ENCODE data around the gene LMNTD1.
"Not testable (repeated sequence)": the region's sequence is repeated elsewhere in the genome, so short reads cannot be mapped to it uniquely, and the experiment has no call there.

LMNTD1 gene
- 0 reads per million in 3 donors for total RNA-seq

GRCh38 chr12:25553098-25553497, at the start of gene LMNTD1:
LMNTD1 (minus strand) TSS chr12:25553283; CDS start chr12:25552959, 324 bp downstream.
- no peak for DNase-seq
- Histone ChIP-seq H3K36me3 (ENCODE audit: control insufficient read depth, insufficient read depth, low read length) (no peaks in the 10 kb centered on the region), H3K27ac (ENCODE audit: insufficient read depth, low read length, poor library complexity, severe bottlenecking) (no peak within 1 kb of the TSS), H3K4me1 (ENCODE audit: control insufficient read depth, insufficient read depth, low read length, poor library complexity, severe bottlenecking) (no peaks in the 10 kb centered on the region), H3K27me3 (replicated peaks; ENCODE audit: control insufficient read depth, insufficient read depth, low read length, poor library complexity, severe bottlenecking) (no peaks in the 10 kb centered on the region), H3K9me3 (ENCODE audit: control insufficient read depth, low read length) (no peaks in the 10 kb centered on the region), H3K4me3 (ENCODE audit: insufficient read depth, low read depth, low read length, poor library complexity, severe bottlenecking) (no peak within 1 kb of the TSS)

- no peaks in the 10 kb centered on the region for H3K9me3 ChIP-seq (ENCODE audit: control insufficient read depth, low read length)
- H3K27me3 ChIP-seq (replicated peaks; ENCODE audit: control insufficient read depth, insufficient read depth, low read length, poor library complexity, severe bottlenecking), result no peaks in the 10 kb centered on the region
- no peaks in the 10 kb centered on the region for H3K36me3 ChIP-seq (ENCODE audit: control insufficient read depth, insufficient read depth, low read length)
- no peak overlapping the region for H3K4me3 ChIP-seq (ENCODE audit: insufficient read depth, low read depth, low read length, poor library complexity, severe bottlenecking)
- no peak for DNase-seq
- no peaks in the 10 kb centered on the region for H3K4me1 ChIP-seq (ENCODE audit: control insufficient read depth, insufficient read depth, low read length, poor library complexity, severe bottlenecking)
- H3K27ac ChIP-seq (ENCODE audit: insufficient read depth, low read length, poor library complexity, severe bottlenecking), result no peak overlapping the region
Observed at GRCh38 chr12:25598956-25599355, 45.9 kb upstream of the LMNTD1 start.

GRCh38 chr12:25595496-25595895, 42.4 kb upstream of the LMNTD1 start:
- not testable (repeated sequence) for H3K27me3 ChIP-seq (replicated peaks; ENCODE audit: control insufficient read depth, insufficient read depth, low read length, poor library complexity, severe bottlenecking); H3K9me3 ChIP-seq (ENCODE audit: control insufficient read depth, low read length); H3K36me3 ChIP-seq (ENCODE audit: control insufficient read depth, insufficient read depth, low read length); H3K4me1 ChIP-seq (ENCODE audit: control insufficient read depth, insufficient read depth, low read length, poor library complexity, severe bottlenecking); H3K27ac ChIP-seq (ENCODE audit: insufficient read depth, low read length, poor library complexity, severe bottlenecking); DNase-seq; H3K4me3 ChIP-seq (ENCODE audit: insufficient read depth, low read depth, low read length, poor library complexity, severe bottlenecking)

GRCh38 chr12:25594376-25594775, 41.3 kb upstream of the LMNTD1 start:
- no peaks in the 10 kb centered on the region for H3K36me3 ChIP-seq (ENCODE audit: control insufficient read depth, insufficient read depth, low read length)
- no peaks in the 10 kb centered on the region for H3K4me1 ChIP-seq (ENCODE audit: control insufficient read depth, insufficient read depth, low read length, poor library complexity, severe bottlenecking)
- H3K4me3 ChIP-seq (ENCODE audit: insufficient read depth, low read depth, low read length, poor library complexity, severe bottlenecking), result no peak overlapping the region
- no peak overlapping the region for H3K27ac ChIP-seq (ENCODE audit: insufficient read depth, low read length, poor library complexity, severe bottlenecking)
- no peaks in the 10 kb centered on the region for H3K27me3 ChIP-seq (replicated peaks; ENCODE audit: control insufficient read depth, insufficient read depth, low read length, poor library complexity, severe bottlenecking)
- no peak for DNase-seq
- H3K9me3 ChIP-seq (ENCODE audit: control insufficient read depth, low read length), result no peaks in the 10 kb centered on the region

GRCh38 chr12:25592725-25593495, 39.8 kb upstream of the LMNTD1 start:
- DNase-seq, result no peak
- Histone ChIP-seq H3K27me3 (replicated peaks; ENCODE audit: control insufficient read depth, insufficient read depth, low read length, poor library complexity, severe bottlenecking) (no peaks in the 10 kb centered on the region), H3K9me3 (ENCODE audit: control insufficient read depth, low read length) (no peaks in the 10 kb centered on the region), H3K36me3 (ENCODE audit: control insufficient read depth, insufficient read depth, low read length) (no peaks in the 10 kb centered on the region), H3K4me1 (ENCODE audit: control insufficient read depth, insufficient read depth, low read length, poor library complexity, severe bottlenecking) (no peaks in the 10 kb centered on the region), H3K4me3 (ENCODE audit: insufficient read depth, low read depth, low read length, poor library complexity, severe bottlenecking) (no peak overlapping the region), H3K27ac (ENCODE audit: insufficient read depth, low read length, poor library complexity, severe bottlenecking) (no peak overlapping the region)

- Histone ChIP-seq H3K9me3 (ENCODE audit: control insufficient read depth, low read length) (no peaks in the 10 kb centered on the region), H3K4me3 (ENCODE audit: insufficient read depth, low read depth, low read length, poor library complexity, severe bottlenecking) (no peak overlapping the region), H3K36me3 (ENCODE audit: control insufficient read depth, insufficient read depth, low read length) (no peaks in the 10 kb centered on the region), H3K27ac (ENCODE audit: insufficient read depth, low read length, poor library complexity, severe bottlenecking) (no peak overlapping the region), H3K27me3 (replicated peaks; ENCODE audit: control insufficient read depth, insufficient read depth, low read length, poor library complexity, severe bottlenecking) (no peaks in the 10 kb centered on the region), H3K4me1 (ENCODE audit: control insufficient read depth, insufficient read depth, low read length, poor library complexity, severe bottlenecking) (no peaks in the 10 kb centered on the region)
- no peak for DNase-seq
Observed at GRCh38 chr12:25591144-25591543, 38.1 kb upstream of the LMNTD1 start.

- DNase-seq, result no peak
- H3K27ac ChIP-seq (ENCODE audit: insufficient read depth, low read length, poor library complexity, severe bottlenecking), result no peak overlapping the region
Observed at GRCh38 chr12:25590011-25590721, 37.1 kb upstream of the LMNTD1 start.

GRCh38 chr12:25587346-25587745, 34.3 kb upstream of the LMNTD1 start:
- Histone ChIP-seq H3K4me1 (ENCODE audit: control insufficient read depth, insufficient read depth, low read length, poor library complexity, severe bottlenecking) (no peaks in the 10 kb centered on the region), H3K36me3 (ENCODE audit: control insufficient read depth, insufficient read depth, low read length) (no peaks in the 10 kb centered on the region), H3K9me3 (ENCODE audit: control insufficient read depth, low read length) (no peaks in the 10 kb centered on the region), H3K27me3 (replicated peaks; ENCODE audit: control insufficient read depth, insufficient read depth, low read length, poor library complexity, severe bottlenecking) (no peaks in the 10 kb centered on the region), H3K4me3 (ENCODE audit: insufficient read depth, low read depth, low read length, poor library complexity, severe bottlenecking) (no peak overlapping the region), H3K27ac (ENCODE audit: insufficient read depth, low read length, poor library complexity, severe bottlenecking) (no peak overlapping the region)
- no peak for DNase-seq

More at GRCh38 chr12:25590011-25590721, 37.1 kb upstream of the LMNTD1 start:
- Histone ChIP-seq H3K27me3 (replicated peaks; ENCODE audit: control insufficient read depth, insufficient read depth, low read length, poor library complexity, severe bottlenecking) (no peaks in the 10 kb centered on the region), H3K4me1 (ENCODE audit: control insufficient read depth, insufficient read depth, low read length, poor library complexity, severe bottlenecking) (no peaks in the 10 kb centered on the region), H3K9me3 (ENCODE audit: control insufficient read depth, low read length) (no peaks in the 10 kb centered on the region), H3K36me3 (ENCODE audit: control insufficient read depth, insufficient read depth, low read length) (no peaks in the 10 kb centered on the region), H3K4me3 (ENCODE audit: insufficient read depth, low read depth, low read length, poor library complexity, severe bottlenecking) (no peak overlapping the region)

GRCh38 chr12:25585662-25586061, 32.6 kb upstream of the LMNTD1 start:
- Histone ChIP-seq H3K27me3 (replicated peaks; ENCODE audit: control insufficient read depth, insufficient read depth, low read length, poor library complexity, severe bottlenecking) (no peaks in the 10 kb centered on the region), H3K36me3 (ENCODE audit: control insufficient read depth, insufficient read depth, low read length) (no peaks in the 10 kb centered on the region), H3K27ac (ENCODE audit: insufficient read depth, low read length, poor library complexity, severe bottlenecking) (no peak overlapping the region), H3K9me3 (ENCODE audit: control insufficient read depth, low read length) (no peaks in the 10 kb centered on the region), H3K4me1 (ENCODE audit: control insufficient read depth, insufficient read depth, low read length, poor library complexity, severe bottlenecking) (no peaks in the 10 kb centered on the region), H3K4me3 (ENCODE audit: insufficient read depth, low read depth, low read length, poor library complexity, severe bottlenecking) (no peak overlapping the region)
- DNase-seq, result no peak

- no peaks in the 10 kb centered on the region for H3K27me3 ChIP-seq (replicated peaks; ENCODE audit: control insufficient read depth, insufficient read depth, low read length, poor library complexity, severe bottlenecking)
- no peaks in the 10 kb centered on the region for H3K36me3 ChIP-seq (ENCODE audit: control insufficient read depth, insufficient read depth, low read length)
Observed at GRCh38 chr12:25585021-25585523, 32.0 kb upstream of the LMNTD1 start.

More at GRCh38 chr12:25585021-25585523, 32.0 kb upstream of the LMNTD1 start:
- DNase-seq, result no peak
- H3K4me1 ChIP-seq (ENCODE audit: control insufficient read depth, insufficient read depth, low read length, poor library complexity, severe bottlenecking), result no peaks in the 10 kb centered on the region
- H3K9me3 ChIP-seq (ENCODE audit: control insufficient read depth, low read length), result no peaks in the 10 kb centered on the region
- H3K27ac ChIP-seq (ENCODE audit: insufficient read depth, low read length, poor library complexity, severe bottlenecking), result no peak overlapping the region
- H3K4me3 ChIP-seq (ENCODE audit: insufficient read depth, low read depth, low read length, poor library complexity, severe bottlenecking), result no peak overlapping the region
